GM23338 (cell line): Measurements from ENCODE around the gene CCNB3. TPM values are rescaled to one million over a fixed set of nuclear protein-coding genes. Genes with fewer than 3 reads are reported as not detected.

Experiments used
- ATAC-seq: fragments of 200-7000 bp; cut with Tn5 transposase; 3 replicates; pipeline ENCODE4 v1.9.1; 2020
- DNase-seq: peaks from one replicate; pipeline ENCODE4 v3.0.0-alpha.2; 2015; ENCODE audit warnings: low spot score
- H2AFZ ChIP-seq: fragments of 200-600 bp; sonication (generic); 2 replicates; pipeline ENCODE4 v1.8.0; 2016; ENCODE audit warnings: antibody characterized with exemption, mild to moderate bottlenecking, moderate library complexity
- H3F3A ChIP-seq: fragments of 200-600 bp; sonication (generic); replicated peaks from 2 replicates; pipeline ENCODE4 v1.8.0; 2017; ENCODE audit warnings: antibody characterized with exemption, mixed run types, low read depth
- H3K27ac ChIP-seq: fragments of 200-600 bp; sonication (generic); 2 replicates; pipeline ENCODE4 v1.6.1; 2016; ENCODE audit warnings: low read depth
- H3K27me3 ChIP-seq: fragments of 200-600 bp; sonication (generic); 2 replicates; pipeline ENCODE4 v1.8.0; 2016; ENCODE audit warnings: mild to moderate bottlenecking, mixed run types, moderate library complexity; ENCODE audit not compliant: insufficient read depth
- H3K36me3 ChIP-seq: fragments of 200-600 bp; sonication (generic); 2 replicates; pipeline ENCODE4 v1.8.0; 2016; ENCODE audit warnings: mild to moderate bottlenecking; ENCODE audit not compliant: insufficient read depth
- H3K4me1 ChIP-seq: fragments of 200-600 bp; sonication (generic); 2 replicates; pipeline ENCODE4 v1.8.0; 2016; ENCODE audit warnings: mild to moderate bottlenecking, moderate library complexity; ENCODE audit not compliant: insufficient read depth
- H3K4me2 ChIP-seq: fragments of 200-600 bp; sonication (generic); 2 replicates; pipeline ENCODE4 v1.7.1; 2017; ENCODE audit warnings: mixed run types
- H3K4me3 ChIP-seq: fragments of 200-600 bp; sonication (generic); 2 replicates; pipeline ENCODE4 v1.6.1; 2016; ENCODE audit warnings: mixed run types
- H3K79me2 ChIP-seq: fragments of 200-600 bp; sonication (generic); replicated peaks from 2 replicates; pipeline ENCODE4 v1.8.0; 2017; ENCODE audit warnings: mild to moderate bottlenecking; ENCODE audit not compliant: insufficient read depth
- H3K9me2 ChIP-seq: fragments of 200-600 bp; sonication (generic); 2 replicates; pipeline ENCODE4 v1.8.0; 2017; ENCODE audit not compliant: insufficient read depth
- H4K20me1 ChIP-seq: fragments of 200-600 bp; sonication (generic); replicated peaks from 2 replicates; pipeline ENCODE4 v1.8.0; 2017; ENCODE audit warnings: mild to moderate bottlenecking; ENCODE audit not compliant: insufficient read depth
- H3K27ac Mint-ChIP-seq: 2 replicates; pipeline ENCODE4 v1.8.0; 2020; ENCODE audit warnings: inconsistent platforms, mild to moderate bottlenecking, moderate library complexity, mixed read lengths
- H3K27me3 Mint-ChIP-seq: 3 replicates; pipeline ENCODE4 v1.8.0; 2022; ENCODE audit warnings: low read depth, mild to moderate bottlenecking, moderate library complexity, mixed read lengths, inconsistent platforms; ENCODE audit not compliant: insufficient read depth, poor library complexity
- H3K36me3 Mint-ChIP-seq: 3 replicates; pipeline ENCODE4 v1.8.0; 2021; ENCODE audit warnings: low read depth, mild to moderate bottlenecking, inconsistent platforms, moderate library complexity, mixed read lengths
- H3K4me1 Mint-ChIP-seq: 3 replicates; pipeline ENCODE4 v1.8.0; 2020; ENCODE audit warnings: mild to moderate bottlenecking, inconsistent platforms, mixed read lengths
- H3K4me3 Mint-ChIP-seq: 3 replicates; pipeline ENCODE4 v1.8.0; 2021; ENCODE audit warnings: moderate library complexity, mild to moderate bottlenecking, inconsistent platforms, mixed read lengths
- H3K9me3 Mint-ChIP-seq: 3 replicates; pipeline ENCODE4 v1.8.0; 2020; ENCODE audit warnings: moderate library complexity, mild to moderate bottlenecking, inconsistent platforms, mixed read lengths
- CTCF ChIP-seq, 2 experiments: fragments of 200-600 bp in 1 of 2; sonication (generic) in 1 of 2; conservative IDR thresholded peaks; 2 replicates each; pipeline versions ENCODE4 v1.5.1 to v1.6.1; 2016 to 2017; ENCODE audit warnings: antibody characterized with exemption in 2 of 2, low read depth in 2 of 2, mild to moderate bottlenecking in 2 of 2, moderate library complexity in 1 of 2
- ETS1 ChIP-seq: IDR thresholded peaks from 2 replicates; pipeline ENCODE4 v1.6.1; 2016; ENCODE audit warnings: antibody characterized with exemption
- EZH2phosphoT487 ChIP-seq: fragments of 200-600 bp; sonication (generic); IDR thresholded peaks from one replicate; pipeline ENCODE4 v1.8.1; 2018; ENCODE audit warnings: antibody characterized with exemption; ENCODE audit not compliant: unreplicated experiment
- JUNB ChIP-seq: IDR thresholded peaks from one replicate; pipeline ENCODE4 v1.6.1; 2016; ENCODE audit warnings: antibody characterized with exemption; ENCODE audit not compliant: unreplicated experiment
- STAT1 ChIP-seq: IDR thresholded peaks from one replicate; pipeline ENCODE4 v1.6.1; 2016; ENCODE audit warnings: antibody characterized with exemption; ENCODE audit not compliant: unreplicated experiment
- ZNF114 ChIP-seq: fragments of 250-450 bp; sonication (Bioruptor Pico); IDR thresholded peaks from 2 replicates; pipeline ENCODE4 v1.5.0; 2020; ENCODE audit warnings: mild to moderate bottlenecking, moderate library complexity
- ZNF331 ChIP-seq: fragments of 250-450 bp; sonication (Bioruptor Pico); IDR thresholded peaks from 2 replicates; pipeline ENCODE4 v1.5.0; 2020; ENCODE audit warnings: low read depth, mild to moderate bottlenecking, moderate library complexity
- ZNF462 ChIP-seq: fragments of 250-450 bp; sonication (Bioruptor Pico); IDR thresholded peaks from 2 replicates; pipeline ENCODE4 v1.5.0; 2020; ENCODE audit warnings: mild to moderate bottlenecking, moderate library complexity
- polyA plus RNA-seq: library from polyadenylated mRNA; unstranded; fragments of >200 nt; fragmentation: Nextera tagmentation; extraction: Ambion mirVana; gene quantifications from 2 replicates; pipeline ENCODE4 v1.2.1, GENCODE V29; 2016
- total RNA-seq: library from RNA; depleted of rRNA; stranded (reverse); fragments of >200 nt; shearing (Covaris generic); gene quantifications from 2 replicates; pipeline ENCODE4 v1.2.3, GENCODE V29; 2014

The CCNB3 gene
- total and polyA plus RNA-seq, 2 experiments from 2014 or later: 0.13 to 1.2 TPM

DNA sequence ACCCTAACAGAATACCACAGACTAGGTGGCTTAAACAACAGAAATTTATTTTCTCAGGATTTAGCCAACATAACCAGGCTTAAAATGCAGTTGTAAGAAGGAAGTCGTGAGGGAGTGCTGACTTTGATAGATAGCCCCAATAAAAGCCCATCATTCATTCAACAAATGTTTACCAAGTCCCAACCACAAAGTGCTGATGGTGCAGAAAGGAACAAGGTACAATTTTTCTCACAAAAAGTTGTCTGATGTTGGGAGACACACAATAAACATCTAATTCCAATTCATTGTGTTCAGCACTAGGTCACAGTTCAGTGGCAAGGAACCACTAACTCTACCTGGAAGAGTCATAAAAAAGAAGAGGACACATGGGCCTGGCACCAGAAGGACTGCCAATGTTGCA lies 46.0 kb upstream of the CCNB3 start:
- H3K9me3 Mint-ChIP-seq: peaks cover 4% of the 10 kb centered on the region; the same call in 1 of the 3 replicates
- no peak overlapping the region for H3K4me3 ChIP-seq
- no peak overlapping the region for H2AFZ ChIP-seq

More for the DNA sequence above, 46.0 kb upstream of the CCNB3 start:
- TF ChIP-seq ZNF462: no peak
- no peak for TF ChIP-seq ETS1
- TF ChIP-seq EZH2phosphoT487: no peak
- no peak for TF ChIP-seq STAT1
- TF ChIP-seq JUNB: no peak
- no peak for TF ChIP-seq ZNF331 (CRISPR knock-in tag)
- no peak for TF ChIP-seq CTCF (conservative IDR thresholded peaks at IDR 0.05; ENCODE audit: low read depth in 2 of 2)
- no peak for TF ChIP-seq ZNF114 (CRISPR knock-in tag)
- Histone ChIP-seq H3K4me1 (no peaks in the 10 kb centered on the region), H3K36me3 (no peaks in the 10 kb centered on the region), H3F3A (no peaks in the 10 kb centered on the region), H3K4me2 (no peak overlapping the region), H3K79me2 (no peaks in the 10 kb centered on the region), H3K27ac (no peak overlapping the region), H4K20me1 (no peaks in the 10 kb centered on the region), H3K27me3 (no peaks in the 10 kb centered on the region), H3K9me2 (no peaks in the 10 kb centered on the region)
- no peaks in the 10 kb centered on the region for H3K36me3 Mint-ChIP-seq
- ATAC-seq (no peak), DNase-seq (no peak)
- no peak overlapping the region for H3K27ac Mint-ChIP-seq
- H3K27me3 Mint-ChIP-seq: no peaks in the 10 kb centered on the region
- no peaks in the 10 kb centered on the region for H3K4me1 Mint-ChIP-seq
- no peak overlapping the region for H3K4me3 Mint-ChIP-seq
